Karpas-422 (cell line): ENCODE data around the gene COA4. TPM values are rescaled to one million over a fixed set of nuclear protein-coding genes. Genes with fewer than 3 reads are reported as not detected.

Experiments
- DNase-seq: peaks from one replicate; pipeline ENCODE4 v3.0.0-alpha.2; 2015
- H2AFZ ChIP-seq: fragments of 200-600 bp; sonication (generic); 2 replicates; pipeline ENCODE4 v1.6.1; 2014; ENCODE audit warnings: antibody characterized with exemption, low read length, mixed read lengths
- H3K27ac ChIP-seq: fragments of 200-600 bp; sonication (generic); 2 replicates; pipeline ENCODE4 v1.5.1; 2014; ENCODE audit warnings: mild to moderate bottlenecking, low read length, moderate library complexity
- H3K27me3 ChIP-seq: fragments of 200-600 bp; sonication (generic); 2 replicates; pipeline ENCODE4 v1.6.1; 2014; ENCODE audit warnings: low read length, mixed read lengths
- H3K36me3 ChIP-seq: fragments of 200-600 bp; sonication (generic); 2 replicates; pipeline ENCODE4 v1.6.1; 2014; ENCODE audit warnings: low read length, mixed read lengths; ENCODE audit not compliant: insufficient read depth
- H3K4me1 ChIP-seq: fragments of 200-600 bp; sonication (generic); 2 replicates; pipeline ENCODE4 v1.6.1; 2014; ENCODE audit warnings: mild to moderate bottlenecking, low read length, mixed read lengths
- H3K4me2 ChIP-seq: fragments of 200-600 bp; sonication (generic); 2 replicates; pipeline ENCODE4 v1.6.1; 2014; ENCODE audit warnings: low read length, low read depth, mild to moderate bottlenecking; ENCODE audit not compliant: poor library complexity, severe bottlenecking
- H3K4me3 ChIP-seq: fragments of 200-600 bp; sonication (generic); 2 replicates; pipeline ENCODE4 v1.5.1; 2014; ENCODE audit warnings: mild to moderate bottlenecking, antibody characterized with exemption, low read length, mixed read lengths
- H3K79me2 ChIP-seq: fragments of 200-600 bp; sonication (generic); 2 replicates; pipeline ENCODE4 v1.6.1; 2014; ENCODE audit warnings: mild to moderate bottlenecking, low read length, mixed read lengths
- H3K9ac ChIP-seq: fragments of 200-600 bp; sonication (generic); 2 replicates; pipeline ENCODE4 v1.6.0; 2014; ENCODE audit warnings: low read length
- H3K9me2 ChIP-seq: fragments of 200-600 bp; sonication (generic), shearing (Covaris generic); replicated peaks from 2 replicates; pipeline ENCODE4 v1.6.0; 2014; ENCODE audit warnings: mild to moderate bottlenecking, low read length, moderate library complexity; ENCODE audit not compliant: insufficient read depth
- H3K9me3 ChIP-seq: fragments of 300-700, 200-600 bp; sonication (generic); 2 replicates; pipeline ENCODE4 v1.6.1; 2014; ENCODE audit warnings: low read length, mixed read lengths
- H4K20me1 ChIP-seq: fragments of 200-600 bp; sonication (generic); 2 replicates; pipeline ENCODE4 v1.6.1; 2014; ENCODE audit warnings: mild to moderate bottlenecking, antibody characterized with exemption, low read length, low read depth; ENCODE audit not compliant: insufficient read depth
- total RNA-seq: library from RNA; depleted of rRNA; stranded (reverse); fragments of >200 nt; shearing (Covaris generic); gene quantifications from 2 replicates; pipeline ENCODE4 v1.2.3, GENCODE V29; 2014; ENCODE audit warnings: low replicate concordance; rRNA removed

COA4 gene
- total RNA-seq, 1 experiment from 2014 or later = 134 TPM

GRCh38 chr11:73830261-73830660 lies 46.4 kb downstream of the COA4 start:
- no peaks in the 10 kb centered on the region for H3K4me1 ChIP-seq
- H3K9me2 ChIP-seq = no peaks in the 10 kb centered on the region
- H3K4me3 ChIP-seq = no peak overlapping the region
- H3K36me3 ChIP-seq = no peaks in the 10 kb centered on the region; the same call in 1 of the 2 replicates
- no peaks in the 10 kb centered on the region for H4K20me1 ChIP-seq
- no peak overlapping the region for H3K4me2 ChIP-seq
- no peak overlapping the region for H2AFZ ChIP-seq
- no peaks in the 10 kb centered on the region for H3K79me2 ChIP-seq
- no peaks in the 10 kb centered on the region for H3K27me3 ChIP-seq
- no peak overlapping the region for H3K9ac ChIP-seq
- DNase-seq = no peak
- no peak overlapping the region for H3K27ac ChIP-seq
- no peaks in the 10 kb centered on the region for H3K9me3 ChIP-seq

Other genes with a start within 250 kb of the COA4 start
- gene PLEKHB1, start 230.3 kb downstream of the COA4 start, total RNA-seq = 3.1 and 6.0 TPM in 2 replicates
- gene RAB6A, start 115.8 kb downstream of the COA4 start, total RNA-seq = 50.9 and 76.3 TPM in 2 replicates
- 41.6 and 69.3 TPM in 2 replicates for gene MRPL48, start 89.0 kb downstream of the COA4 start, total RNA-seq
- gene PAAF1, start 153 bp upstream of the COA4 start, total RNA-seq = 24.1 and 36.0 TPM in 2 replicates
- 0.22 TPM in 1 of 2 replicates, not detected in the other for gene DNAJB13, start 74.2 kb upstream of the COA4 start, total RNA-seq
- 189 and 274 TPM in 2 replicates for gene UCP2, start 106.0 kb upstream of the COA4 start, total RNA-seq
- 3.0 and 4.0 TPM in 2 replicates for gene UCP3, start 132.2 kb upstream of the COA4 start, total RNA-seq